ENCODE data around the gene GPANK1. TPM values are rescaled to one million over a fixed set of nuclear protein-coding genes. Genes with fewer than 3 reads are reported as not detected.

Gene GPANK1
- total and polyA plus RNA-seq, 9 of the 15 experiments (the other 6 are each of a cell fraction or from before 2014, with no cell fraction given), result 32.2 to 111 (median 46.3) TPM

DNA sequence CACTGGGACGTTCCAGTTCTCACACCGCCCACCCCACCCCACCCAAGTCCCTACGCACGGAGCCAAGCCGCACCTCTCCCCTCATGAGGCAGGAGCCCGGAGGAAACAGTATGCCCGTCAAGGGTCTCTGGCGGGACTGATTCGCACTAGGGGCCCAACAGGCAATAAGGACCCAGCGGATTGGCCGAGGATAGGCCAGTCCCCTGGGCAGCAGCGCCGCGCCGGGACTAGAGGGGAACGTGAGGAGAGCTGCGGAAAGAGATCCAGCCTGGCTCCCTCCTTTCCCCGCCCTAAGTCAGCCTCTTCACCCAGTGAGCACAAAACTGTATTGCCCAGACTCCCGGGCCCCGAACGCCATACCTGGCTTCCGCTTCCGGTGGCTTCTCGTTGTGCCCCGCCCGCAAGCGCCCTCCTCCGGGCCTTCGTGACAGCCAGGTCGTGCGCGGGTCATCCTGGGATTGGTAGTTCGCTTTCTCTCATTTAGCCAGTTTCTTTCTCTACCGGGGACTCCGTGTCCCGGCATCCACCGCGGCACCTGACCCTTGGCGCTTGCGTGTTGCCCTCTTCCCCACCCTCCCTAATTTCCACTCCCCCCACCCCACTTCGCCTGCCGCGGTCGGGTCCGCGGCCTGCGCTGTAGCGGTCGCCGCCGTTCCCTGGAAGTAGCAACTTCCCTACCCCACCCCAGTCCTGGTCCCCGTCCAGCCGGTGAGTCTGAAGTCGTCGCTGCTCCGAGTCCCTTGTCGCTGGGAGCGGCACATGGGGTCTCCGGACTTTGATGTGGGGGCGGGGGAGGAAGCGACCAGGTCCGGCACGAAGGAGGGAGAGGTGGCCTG is 922 bp upstream of the GPANK1 start, which contains the start of gene CSNK2B (continued):
- TF ChIP-seq, protein P1, sequence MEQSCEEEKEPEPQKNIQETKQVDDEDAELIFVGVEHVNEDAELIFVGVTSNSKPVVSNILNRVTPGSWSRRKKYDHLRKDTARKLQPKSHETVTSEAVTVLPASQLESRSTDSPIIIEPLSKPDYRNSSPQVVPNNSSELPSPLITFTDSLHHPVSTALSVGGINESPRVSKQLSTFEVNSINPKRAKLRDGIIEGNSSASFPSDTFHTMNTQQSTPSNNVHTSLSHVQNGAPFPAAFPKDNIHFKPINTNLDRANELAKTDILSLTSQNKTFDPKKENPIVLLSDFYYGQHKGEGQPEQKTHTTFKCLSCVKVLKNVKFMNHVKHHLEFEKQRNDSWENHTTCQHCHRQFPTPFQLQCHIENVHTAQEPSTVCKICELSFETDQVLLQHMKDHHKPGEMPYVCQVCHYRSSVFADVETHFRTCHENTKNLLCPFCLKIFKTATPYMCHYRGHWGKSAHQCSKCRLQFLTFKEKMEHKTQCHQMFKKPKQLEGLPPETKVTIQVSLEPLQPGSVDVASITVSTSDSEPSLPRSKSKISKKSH (CRISPR knock-in tag; IDR thresholded peaks at IDR 0.05), result no peak
- TF ChIP-seq ZNF75A (CRISPR knock-in tag; IDR thresholded peaks at IDR 0.05) (no peak), STAT5A (IDR thresholded peaks at IDR 0.05; ENCODE audit: borderline replicate concordance, low read length) (peak; percentile 47; the same call in 1 of the 2 replicates), CBFA2T3 (IDR thresholded peaks at IDR 0.05) (no peak), NFYB (IDR thresholded peaks at IDR 0.05; ENCODE audit: extremely low read depth, insufficient read length) (no peak), ARHGAP35 (IDR thresholded peaks at IDR 0.05; ENCODE audit: partially characterized antibody) (no peak), ZKSCAN1 (IDR thresholded peaks at IDR 0.05; ENCODE audit: low read depth, low read length) (0 out of 2 replicates have a peak, but pooled peaks have one; percentile 29), FOXM1 (IDR thresholded peaks at IDR 0.05; ENCODE audit: low read depth) (no peak; the same call in 1 of the 2 replicates), FOXM1 (CRISPR knock-in tag; IDR thresholded peaks at IDR 0.05; ENCODE audit: low read depth) (no peak; the same call in 1 of the 2 replicates)
- TF ChIP-seq, protein P2, sequence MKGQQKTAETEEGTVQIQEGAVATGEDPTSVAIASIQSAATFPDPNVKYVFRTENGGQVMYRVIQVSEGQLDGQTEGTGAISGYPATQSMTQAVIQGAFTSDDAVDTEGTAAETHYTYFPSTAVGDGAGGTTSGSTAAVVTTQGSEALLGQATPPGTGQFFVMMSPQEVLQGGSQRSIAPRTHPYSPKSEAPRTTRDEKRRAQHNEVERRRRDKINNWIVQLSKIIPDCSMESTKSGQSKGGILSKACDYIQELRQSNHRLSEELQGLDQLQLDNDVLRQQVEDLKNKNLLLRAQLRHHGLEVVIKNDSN (CRISPR knock-in tag; IDR thresholded peaks at IDR 0.05), result peak; percentile 87
- TF ChIP-seq, protein P3, sequence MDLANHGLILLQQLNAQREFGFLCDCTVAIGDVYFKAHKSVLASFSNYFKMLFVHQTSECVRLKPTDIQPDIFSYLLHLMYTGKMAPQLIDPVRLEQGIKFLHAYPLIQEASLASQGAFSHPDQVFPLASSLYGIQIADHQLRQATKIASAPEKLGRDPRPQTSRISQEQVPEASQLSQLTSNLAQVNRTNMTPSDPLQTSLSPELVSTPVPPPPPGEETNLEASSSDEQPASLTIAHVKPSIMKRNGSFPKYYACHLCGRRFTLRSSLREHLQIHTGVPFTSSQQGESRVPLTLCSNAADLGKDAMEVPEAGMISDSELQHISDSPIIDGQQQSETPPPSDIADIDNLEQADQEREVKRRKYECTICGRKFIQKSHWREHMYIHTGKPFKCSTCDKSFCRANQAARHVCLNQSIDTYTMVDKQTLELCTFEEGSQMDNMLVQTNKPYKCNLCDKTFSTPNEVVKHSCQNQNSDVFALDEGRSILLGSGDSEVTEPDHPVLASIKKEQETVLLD (IDR thresholded peaks at IDR 0.05), result peak; percentile 79
- TF ChIP-seq, protein P4, sequence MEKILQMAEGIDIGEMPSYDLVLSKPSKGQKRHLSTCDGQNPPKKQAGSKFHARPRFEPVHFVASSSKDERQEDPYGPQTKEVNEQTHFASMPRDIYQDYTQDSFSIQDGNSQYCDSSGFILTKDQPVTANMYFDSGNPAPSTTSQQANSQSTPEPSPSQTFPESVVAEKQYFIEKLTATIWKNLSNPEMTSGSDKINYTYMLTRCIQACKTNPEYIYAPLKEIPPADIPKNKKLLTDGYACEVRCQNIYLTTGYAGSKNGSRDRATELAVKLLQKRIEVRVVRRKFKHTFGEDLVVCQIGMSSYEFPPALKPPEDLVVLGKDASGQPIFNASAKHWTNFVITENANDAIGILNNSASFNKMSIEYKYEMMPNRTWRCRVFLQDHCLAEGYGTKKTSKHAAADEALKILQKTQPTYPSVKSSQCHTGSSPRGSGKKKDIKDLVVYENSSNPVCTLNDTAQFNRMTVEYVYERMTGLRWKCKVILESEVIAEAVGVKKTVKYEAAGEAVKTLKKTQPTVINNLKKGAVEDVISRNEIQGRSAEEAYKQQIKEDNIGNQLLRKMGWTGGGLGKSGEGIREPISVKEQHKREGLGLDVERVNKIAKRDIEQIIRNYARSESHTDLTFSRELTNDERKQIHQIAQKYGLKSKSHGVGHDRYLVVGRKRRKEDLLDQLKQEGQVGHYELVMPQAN (IDR thresholded peaks at IDR 0.05; ENCODE audit: borderline replicate concordance), result peak; percentile 97
- TF ChIP-seq, protein P5, sequence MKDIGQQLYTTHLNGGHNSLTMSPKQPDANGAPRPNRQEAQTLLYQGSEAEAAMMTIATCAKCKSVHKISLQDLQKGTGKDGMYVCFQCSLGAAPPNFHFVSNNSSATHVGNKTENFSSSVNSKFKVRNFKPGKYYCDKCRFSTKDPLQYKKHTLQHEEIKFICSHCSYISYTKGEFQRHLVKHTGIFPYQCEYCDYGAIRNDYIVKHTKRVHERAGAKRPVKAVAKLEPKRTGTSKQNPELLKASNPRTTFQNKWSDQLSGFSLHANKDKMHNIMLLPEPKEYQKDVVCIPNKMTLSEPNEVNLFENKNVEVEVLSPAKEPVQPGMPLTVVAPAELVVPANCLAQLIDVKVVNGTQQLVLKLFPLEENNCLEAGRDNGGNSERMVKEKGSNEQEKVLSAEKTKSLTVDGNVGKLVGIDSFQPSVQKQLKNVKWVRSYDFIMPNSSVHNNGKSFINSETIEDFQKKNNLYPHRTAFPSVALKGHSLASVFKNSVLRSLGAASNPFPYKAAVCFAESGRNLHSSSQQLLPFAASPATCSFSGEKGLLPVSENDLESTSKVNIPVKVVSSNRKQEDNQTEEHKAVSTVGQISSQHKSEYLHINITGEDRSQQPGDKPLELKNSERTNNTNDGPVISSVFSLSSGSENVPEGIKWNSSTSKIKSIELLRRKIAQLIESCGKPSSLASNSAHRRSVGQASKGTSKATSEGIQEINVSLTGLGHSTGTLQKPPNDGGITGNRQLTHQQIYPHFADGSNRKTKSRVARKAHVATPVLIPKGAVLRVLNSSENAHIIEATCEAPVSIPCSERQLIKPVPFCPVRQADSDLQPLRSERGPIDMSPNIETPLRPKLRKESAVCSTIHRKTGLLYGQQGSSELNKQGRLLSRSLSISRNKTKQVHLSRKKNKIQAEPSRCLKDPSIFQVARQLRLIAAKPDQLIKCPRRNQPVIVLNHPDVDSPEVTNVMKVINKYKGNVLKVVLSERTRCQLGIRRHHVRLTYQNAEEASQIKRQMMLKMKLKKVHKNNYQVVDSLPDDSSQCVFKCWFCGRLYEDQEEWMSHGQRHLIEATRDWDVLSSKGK (CRISPR knock-in tag; IDR thresholded peaks at IDR 0.05), result no peak
- TF ChIP-seq, protein P6, sequence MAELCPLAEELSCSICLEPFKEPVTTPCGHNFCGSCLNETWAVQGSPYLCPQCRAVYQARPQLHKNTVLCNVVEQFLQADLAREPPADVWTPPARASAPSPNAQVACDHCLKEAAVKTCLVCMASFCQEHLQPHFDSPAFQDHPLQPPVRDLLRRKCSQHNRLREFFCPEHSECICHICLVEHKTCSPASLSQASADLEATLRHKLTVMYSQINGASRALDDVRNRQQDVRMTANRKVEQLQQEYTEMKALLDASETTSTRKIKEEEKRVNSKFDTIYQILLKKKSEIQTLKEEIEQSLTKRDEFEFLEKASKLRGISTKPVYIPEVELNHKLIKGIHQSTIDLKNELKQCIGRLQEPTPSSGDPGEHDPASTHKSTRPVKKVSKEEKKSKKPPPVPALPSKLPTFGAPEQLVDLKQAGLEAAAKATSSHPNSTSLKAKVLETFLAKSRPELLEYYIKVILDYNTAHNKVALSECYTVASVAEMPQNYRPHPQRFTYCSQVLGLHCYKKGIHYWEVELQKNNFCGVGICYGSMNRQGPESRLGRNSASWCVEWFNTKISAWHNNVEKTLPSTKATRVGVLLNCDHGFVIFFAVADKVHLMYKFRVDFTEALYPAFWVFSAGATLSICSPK (IDR thresholded peaks at IDR 0.05; ENCODE audit: borderline replicate concordance), result no peak
